Measurements from ENCODE around the gene LCT. TPM values are rescaled to one million over a fixed set of nuclear protein-coding genes. Genes with fewer than 3 reads are reported as not detected.
A peak's percentile ranks its signal among the peaks of the same experiment; 100 is the strongest.

Gene LCT
- total and polyA plus RNA-seq, 9 of the 15 experiments (the other 6 are each of a cell fraction or from before 2014, with no cell fraction given) = 0.01 to 0.04 (median 0.03) TPM; not detected in 4

DNA sequence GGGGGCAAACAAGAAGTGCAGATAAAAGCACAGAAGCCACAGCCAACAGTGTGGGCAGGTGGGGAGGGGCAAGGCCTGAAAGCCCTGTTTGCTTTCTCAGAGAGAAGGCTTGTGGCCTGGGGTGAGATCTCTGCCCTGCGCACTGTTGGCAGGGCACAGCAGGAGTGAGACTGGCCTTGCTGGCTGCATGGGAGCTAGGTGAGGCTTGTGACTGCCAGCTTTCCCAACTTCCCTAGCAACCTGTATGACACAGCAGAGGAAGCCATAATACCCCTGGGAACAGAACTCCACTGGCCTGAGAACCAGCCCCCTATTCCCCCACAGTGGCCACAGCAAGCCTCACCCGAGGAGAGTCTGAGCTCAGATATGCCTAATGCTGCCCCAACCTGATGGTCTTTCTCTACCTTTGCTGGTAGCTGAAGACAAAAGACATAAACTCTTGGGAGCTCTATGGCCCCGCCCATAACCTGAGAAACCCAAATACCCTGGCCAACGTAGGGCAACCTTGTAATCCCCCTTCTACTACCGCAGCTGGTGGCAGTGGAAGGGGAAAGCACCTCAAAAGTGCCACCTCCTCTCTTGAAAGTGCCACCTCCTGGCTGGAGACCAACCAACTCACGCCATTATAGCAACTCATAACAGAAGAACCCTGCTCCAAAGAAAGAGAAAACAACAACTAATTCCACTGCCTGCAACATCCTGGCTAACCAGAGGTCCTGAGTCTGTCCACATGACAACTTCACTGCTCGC, 44.4 kb downstream of the LCT start:
- no peak overlapping the region for H2AFZ ChIP-seq (ENCODE audit: low read depth, low read length)
- WGBS (ENCODE audit: insufficient coverage, low coverage, missing lambda C conversion rate) = 39% methylated on average over 7 of the region's 7 CpGs
- TF ChIP-seq TSC22D4 (tag; IDR thresholded peaks at IDR 0.05) (no peak), HDAC6 (IDR thresholded peaks at IDR 0.05; ENCODE audit: low read depth, low read length) (no peak), TEAD4 (IDR thresholded peaks at IDR 0.05; ENCODE audit: low read length) (no peak), TEAD4 (CRISPR knock-in tag; IDR thresholded peaks at IDR 0.05; ENCODE audit: borderline replicate concordance) (no peak), ZSCAN29 (IDR thresholded peaks at IDR 0.05) (no peak), ZNF76 (CRISPR knock-in tag; IDR thresholded peaks at IDR 0.05; ENCODE audit: borderline replicate concordance) (no peak), RUNX1 (IDR thresholded peaks at IDR 0.05; ENCODE audit: low read depth) (no peak), STAT5B (CRISPR knock-in tag; IDR thresholded peaks at IDR 0.05) (no peak), RCOR1 (IDR thresholded peaks at IDR 0.05; ENCODE audit: borderline replicate concordance in 1 of 2, low read depth in 2 of 2, low read length in 2 of 2) (no peak), STAG1 (CRISPR knock-in tag; IDR thresholded peaks at IDR 0.05; ENCODE audit: borderline replicate concordance) (no peak), MECOM (CRISPR knock-in tag; IDR thresholded peaks at IDR 0.05) (no peak), HNRNPUL1 (IDR thresholded peaks at IDR 0.05; ENCODE audit: low read length) (no peak)
- TF ChIP-seq, protein P1, sequence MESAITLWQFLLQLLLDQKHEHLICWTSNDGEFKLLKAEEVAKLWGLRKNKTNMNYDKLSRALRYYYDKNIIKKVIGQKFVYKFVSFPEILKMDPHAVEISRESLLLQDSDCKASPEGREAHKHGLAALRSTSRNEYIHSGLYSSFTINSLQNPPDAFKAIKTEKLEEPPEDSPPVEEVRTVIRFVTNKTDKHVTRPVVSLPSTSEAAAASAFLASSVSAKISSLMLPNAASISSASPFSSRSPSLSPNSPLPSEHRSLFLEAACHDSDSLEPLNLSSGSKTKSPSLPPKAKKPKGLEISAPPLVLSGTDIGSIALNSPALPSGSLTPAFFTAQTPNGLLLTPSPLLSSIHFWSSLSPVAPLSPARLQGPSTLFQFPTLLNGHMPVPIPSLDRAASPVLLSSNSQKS (CRISPR knock-in tag; IDR thresholded peaks at IDR 0.05) = no peak
- TF ChIP-seq, protein P2, sequence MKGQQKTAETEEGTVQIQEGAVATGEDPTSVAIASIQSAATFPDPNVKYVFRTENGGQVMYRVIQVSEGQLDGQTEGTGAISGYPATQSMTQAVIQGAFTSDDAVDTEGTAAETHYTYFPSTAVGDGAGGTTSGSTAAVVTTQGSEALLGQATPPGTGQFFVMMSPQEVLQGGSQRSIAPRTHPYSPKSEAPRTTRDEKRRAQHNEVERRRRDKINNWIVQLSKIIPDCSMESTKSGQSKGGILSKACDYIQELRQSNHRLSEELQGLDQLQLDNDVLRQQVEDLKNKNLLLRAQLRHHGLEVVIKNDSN (CRISPR knock-in tag; IDR thresholded peaks at IDR 0.05) = no peak
- TF ChIP-seq, protein P3, sequence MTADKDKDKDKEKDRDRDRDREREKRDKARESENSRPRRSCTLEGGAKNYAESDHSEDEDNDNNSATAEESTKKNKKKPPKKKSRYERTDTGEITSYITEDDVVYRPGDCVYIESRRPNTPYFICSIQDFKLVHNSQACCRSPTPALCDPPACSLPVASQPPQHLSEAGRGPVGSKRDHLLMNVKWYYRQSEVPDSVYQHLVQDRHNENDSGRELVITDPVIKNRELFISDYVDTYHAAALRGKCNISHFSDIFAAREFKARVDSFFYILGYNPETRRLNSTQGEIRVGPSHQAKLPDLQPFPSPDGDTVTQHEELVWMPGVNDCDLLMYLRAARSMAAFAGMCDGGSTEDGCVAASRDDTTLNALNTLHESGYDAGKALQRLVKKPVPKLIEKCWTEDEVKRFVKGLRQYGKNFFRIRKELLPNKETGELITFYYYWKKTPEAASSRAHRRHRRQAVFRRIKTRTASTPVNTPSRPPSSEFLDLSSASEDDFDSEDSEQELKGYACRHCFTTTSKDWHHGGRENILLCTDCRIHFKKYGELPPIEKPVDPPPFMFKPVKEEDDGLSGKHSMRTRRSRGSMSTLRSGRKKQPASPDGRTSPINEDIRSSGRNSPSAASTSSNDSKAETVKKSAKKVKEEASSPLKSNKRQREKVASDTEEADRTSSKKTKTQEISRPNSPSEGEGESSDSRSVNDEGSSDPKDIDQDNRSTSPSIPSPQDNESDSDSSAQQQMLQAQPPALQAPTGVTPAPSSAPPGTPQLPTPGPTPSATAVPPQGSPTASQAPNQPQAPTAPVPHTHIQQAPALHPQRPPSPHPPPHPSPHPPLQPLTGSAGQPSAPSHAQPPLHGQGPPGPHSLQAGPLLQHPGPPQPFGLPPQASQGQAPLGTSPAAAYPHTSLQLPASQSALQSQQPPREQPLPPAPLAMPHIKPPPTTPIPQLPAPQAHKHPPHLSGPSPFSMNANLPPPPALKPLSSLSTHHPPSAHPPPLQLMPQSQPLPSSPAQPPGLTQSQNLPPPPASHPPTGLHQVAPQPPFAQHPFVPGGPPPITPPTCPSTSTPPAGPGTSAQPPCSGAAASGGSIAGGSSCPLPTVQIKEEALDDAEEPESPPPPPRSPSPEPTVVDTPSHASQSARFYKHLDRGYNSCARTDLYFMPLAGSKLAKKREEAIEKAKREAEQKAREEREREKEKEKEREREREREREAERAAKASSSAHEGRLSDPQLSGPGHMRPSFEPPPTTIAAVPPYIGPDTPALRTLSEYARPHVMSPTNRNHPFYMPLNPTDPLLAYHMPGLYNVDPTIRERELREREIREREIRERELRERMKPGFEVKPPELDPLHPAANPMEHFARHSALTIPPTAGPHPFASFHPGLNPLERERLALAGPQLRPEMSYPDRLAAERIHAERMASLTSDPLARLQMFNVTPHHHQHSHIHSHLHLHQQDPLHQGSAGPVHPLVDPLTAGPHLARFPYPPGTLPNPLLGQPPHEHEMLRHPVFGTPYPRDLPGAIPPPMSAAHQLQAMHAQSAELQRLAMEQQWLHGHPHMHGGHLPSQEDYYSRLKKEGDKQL (CRISPR knock-in tag; IDR thresholded peaks at IDR 0.05; ENCODE audit: borderline replicate concordance) = no peak

More for the DNA sequence above, 44.4 kb downstream of the LCT start:
- in situ Hi-C loops (cut with MboI) (loop anchor here (10.0 kb wide), 1 partner anchor 798 kb away; no protein-coding TSS in a partner anchor), intact Hi-C loops (cut with micrococcal nuclease) (no loop called here)
- Histone ChIP-seq H3K27ac (ENCODE audit: extremely low read depth, low read depth, low read length) (no peak overlapping the region), H3K9me3 (replicated peaks; ENCODE audit: control insufficient read depth, insufficient read depth, low read depth, low read length) (no peaks in the 10 kb centered on the region), H3K4me1 (replicated peaks in 1 of 2; ENCODE audit: control insufficient read depth in 2 of 2, insufficient read depth in 2 of 2, low read length in 2 of 2) (peaks cover 15 to 20% of the 10 kb centered on the region in 2 experiments; a peak in 3 of 5 replicates), H3K4me3 (no peak overlapping the region), H3K27me3 (ENCODE audit: control insufficient read depth in 2 of 2, insufficient read depth in 2 of 2, low read length in 2 of 2) (no peaks in the 10 kb centered on the region), H3K79me2 (ENCODE audit: control insufficient read depth, insufficient read depth, low read length) (no peaks in the 10 kb centered on the region), H3K9ac (ENCODE audit: insufficient read depth in 1 of 2, low read depth in 2 of 2, low read length in 2 of 2) (peak overlapping the region in 1 of 2 experiments; percentile 65; a peak in 1 of 4 replicates), H3K9me1 (ENCODE audit: control insufficient read depth, insufficient read depth, low read length) (peaks cover 3% of the 10 kb centered on the region), H3K36me3 (ENCODE audit: control insufficient read depth, insufficient read depth, low read length) (no peaks in the 10 kb centered on the region), H4K20me1 (replicated peaks; ENCODE audit: control insufficient read depth, insufficient read depth, low read length) (no peaks in the 10 kb centered on the region), H3K4me2 (ENCODE audit: insufficient read depth, low read length) (no peak overlapping the region)
- BruUV-seq (replicated peaks) = no TSS peak
- ChIA-PET CTCF (ENCODE audit: low intra/inter-chr PET ratio) (interaction anchor here (0.6 kb wide), 1 partner anchor 68 kb away, joined by 3 read pairs; no protein-coding TSS in a partner anchor), POLR2A (interaction anchor here (1.0 to 1.6 kb wide), 5 partner anchors 9 to 20 kb away, joined by 3 to 4 read pairs (median 4); no protein-coding TSS in a partner anchor)
- DNase-seq (ENCODE audit: extremely low read depth in 1 of 4, low spot score in 3 of 4) (no peak), FAIRE-seq (no peak), ATAC-seq (no peak)

Measured in K562 (cell line).